ENCODE results near the gene ZNF132. TPM values are rescaled to one million over a fixed set of nuclear protein-coding genes. Genes with fewer than 3 reads are reported as not detected.

ZNF132 gene
- total and polyA plus RNA-seq, 9 of the 15 experiments (the other 6 are each of a cell fraction or from before 2014, with no cell fraction given) = 0.03 to 0.42 (median 0.10) TPM; not detected in 5

DNA sequence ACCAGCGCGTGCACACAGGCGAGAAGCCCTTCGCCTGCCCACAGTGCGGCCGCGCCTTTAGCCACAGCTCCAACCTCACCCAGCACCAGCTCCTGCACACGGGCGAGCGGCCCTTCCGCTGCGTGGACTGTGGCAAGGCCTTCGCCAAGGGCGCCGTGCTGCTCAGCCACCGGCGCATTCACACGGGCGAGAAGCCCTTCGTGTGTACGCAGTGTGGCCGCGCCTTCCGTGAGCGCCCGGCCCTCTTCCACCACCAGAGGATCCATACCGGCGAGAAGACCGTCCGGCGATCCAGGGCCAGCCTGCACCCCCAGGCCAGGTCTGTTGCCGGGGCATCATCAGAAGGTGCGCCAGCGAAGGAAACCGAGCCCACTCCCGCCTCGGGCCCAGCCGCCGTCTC, 31.8 kb upstream of the ZNF132 start (continued):
- TF ChIP-seq, protein P1, sequence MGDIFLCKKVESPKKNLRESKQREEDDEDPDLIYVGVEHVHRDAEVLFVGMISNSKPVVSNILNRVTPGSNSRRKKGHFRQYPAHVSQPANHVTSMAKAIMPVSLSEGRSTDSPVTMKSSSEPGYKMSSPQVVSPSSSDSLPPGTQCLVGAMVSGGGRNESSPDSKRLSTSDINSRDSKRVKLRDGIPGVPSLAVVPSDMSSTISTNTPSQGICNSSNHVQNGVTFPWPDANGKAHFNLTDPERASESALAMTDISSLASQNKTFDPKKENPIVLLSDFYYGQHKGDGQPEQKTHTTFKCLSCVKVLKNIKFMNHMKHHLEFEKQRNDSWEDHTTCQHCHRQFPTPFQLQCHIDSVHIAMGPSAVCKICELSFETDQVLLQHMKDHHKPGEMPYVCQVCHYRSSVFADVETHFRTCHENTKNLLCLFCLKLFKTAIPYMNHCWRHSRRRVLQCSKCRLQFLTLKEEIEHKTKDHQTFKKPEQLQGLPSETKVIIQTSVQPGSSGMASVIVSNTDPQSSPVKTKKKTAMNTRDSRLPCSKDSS (IDR thresholded peaks at IDR 0.05; ENCODE audit: low read depth, partially characterized antibody) = no peak
- TF ChIP-seq SP2 (IDR thresholded peaks at IDR 0.05; ENCODE audit: extremely low read depth, low read depth, low read length, poor library complexity, severe bottlenecking) (no peak), NFIX (CRISPR knock-in tag; IDR thresholded peaks at IDR 0.05; ENCODE audit: low read depth) (no peak), CBFB (CRISPR knock-in tag; IDR thresholded peaks at IDR 0.05) (no peak)
- TF ChIP-seq, protein P2, sequence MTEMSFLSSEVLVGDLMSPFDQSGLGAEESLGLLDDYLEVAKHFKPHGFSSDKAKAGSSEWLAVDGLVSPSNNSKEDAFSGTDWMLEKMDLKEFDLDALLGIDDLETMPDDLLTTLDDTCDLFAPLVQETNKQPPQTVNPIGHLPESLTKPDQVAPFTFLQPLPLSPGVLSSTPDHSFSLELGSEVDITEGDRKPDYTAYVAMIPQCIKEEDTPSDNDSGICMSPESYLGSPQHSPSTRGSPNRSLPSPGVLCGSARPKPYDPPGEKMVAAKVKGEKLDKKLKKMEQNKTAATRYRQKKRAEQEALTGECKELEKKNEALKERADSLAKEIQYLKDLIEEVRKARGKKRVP (CRISPR knock-in tag; IDR thresholded peaks at IDR 0.05) = no peak
- TF ChIP-seq, protein P3, sequence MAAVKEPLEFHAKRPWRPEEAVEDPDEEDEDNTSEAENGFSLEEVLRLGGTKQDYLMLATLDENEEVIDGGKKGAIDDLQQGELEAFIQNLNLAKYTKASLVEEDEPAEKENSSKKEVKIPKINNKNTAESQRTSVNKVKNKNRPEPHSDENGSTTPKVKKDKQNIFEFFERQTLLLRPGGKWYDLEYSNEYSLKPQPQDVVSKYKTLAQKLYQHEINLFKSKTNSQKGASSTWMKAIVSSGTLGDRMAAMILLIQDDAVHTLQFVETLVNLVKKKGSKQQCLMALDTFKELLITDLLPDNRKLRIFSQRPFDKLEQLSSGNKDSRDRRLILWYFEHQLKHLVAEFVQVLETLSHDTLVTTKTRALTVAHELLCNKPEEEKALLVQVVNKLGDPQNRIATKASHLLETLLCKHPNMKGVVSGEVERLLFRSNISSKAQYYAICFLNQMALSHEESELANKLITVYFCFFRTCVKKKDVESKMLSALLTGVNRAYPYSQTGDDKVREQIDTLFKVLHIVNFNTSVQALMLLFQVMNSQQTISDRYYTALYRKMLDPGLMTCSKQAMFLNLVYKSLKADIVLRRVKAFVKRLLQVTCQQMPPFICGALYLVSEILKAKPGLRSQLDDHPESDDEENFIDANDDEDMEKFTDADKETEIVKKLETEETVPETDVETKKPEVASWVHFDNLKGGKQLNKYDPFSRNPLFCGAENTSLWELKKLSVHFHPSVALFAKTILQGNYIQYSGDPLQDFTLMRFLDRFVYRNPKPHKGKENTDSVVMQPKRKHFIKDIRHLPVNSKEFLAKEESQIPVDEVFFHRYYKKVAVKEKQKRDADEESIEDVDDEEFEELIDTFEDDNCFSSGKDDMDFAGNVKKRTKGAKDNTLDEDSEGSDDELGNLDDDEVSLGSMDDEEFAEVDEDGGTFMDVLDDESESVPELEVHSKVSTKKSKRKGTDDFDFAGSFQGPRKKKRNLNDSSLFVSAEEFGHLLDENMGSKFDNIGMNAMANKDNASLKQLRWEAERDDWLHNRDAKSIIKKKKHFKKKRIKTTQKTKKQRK (IDR thresholded peaks at IDR 0.05; ENCODE audit: borderline replicate concordance, low read depth, low read length) = no peak
- TF ChIP-seq, protein P4, sequence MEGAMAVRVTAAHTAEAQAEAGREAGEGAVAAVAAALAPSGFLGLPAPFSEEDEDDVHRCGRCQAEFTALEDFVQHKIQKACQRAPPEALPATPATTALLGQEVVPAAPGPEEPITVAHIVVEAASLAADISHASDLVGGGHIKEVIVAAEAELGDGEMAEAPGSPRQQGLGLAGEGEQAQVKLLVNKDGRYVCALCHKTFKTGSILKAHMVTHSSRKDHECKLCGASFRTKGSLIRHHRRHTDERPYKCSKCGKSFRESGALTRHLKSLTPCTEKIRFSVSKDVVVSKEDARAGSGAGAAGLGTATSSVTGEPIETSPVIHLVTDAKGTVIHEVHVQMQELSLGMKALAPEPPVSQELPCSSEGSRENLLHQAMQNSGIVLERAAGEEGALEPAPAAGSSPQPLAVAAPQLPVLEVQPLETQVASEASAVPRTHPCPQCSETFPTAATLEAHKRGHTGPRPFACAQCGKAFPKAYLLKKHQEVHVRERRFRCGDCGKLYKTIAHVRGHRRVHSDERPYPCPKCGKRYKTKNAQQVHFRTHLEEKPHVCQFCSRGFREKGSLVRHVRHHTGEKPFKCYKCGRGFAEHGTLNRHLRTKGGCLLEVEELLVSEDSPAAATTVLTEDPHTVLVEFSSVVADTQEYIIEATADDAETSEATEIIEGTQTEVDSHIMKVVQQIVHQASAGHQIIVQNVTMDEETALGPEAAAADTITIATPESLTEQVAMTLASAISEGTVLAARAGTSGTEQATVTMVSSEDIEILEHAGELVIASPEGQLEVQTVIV (CRISPR knock-in tag; IDR thresholded peaks at IDR 0.05; ENCODE audit: borderline replicate concordance) = no peak

All from K562 (cell line).